Erythroblast (primary cell): ENCODE data around the gene CD7.

Experiments used
- GATA1 ChIP-seq: IDR thresholded peaks from 2 replicates; pipeline ENCODE4 v1.6.1; 2011; ENCODE audit warnings: low read depth, mild to moderate bottlenecking, control low read depth, low read length, moderate library complexity
- POLR2A ChIP-seq: IDR thresholded peaks from 2 replicates; pipeline ENCODE4 v1.6.1; 2011; ENCODE audit warnings: mild to moderate bottlenecking, low read length

DNA sequence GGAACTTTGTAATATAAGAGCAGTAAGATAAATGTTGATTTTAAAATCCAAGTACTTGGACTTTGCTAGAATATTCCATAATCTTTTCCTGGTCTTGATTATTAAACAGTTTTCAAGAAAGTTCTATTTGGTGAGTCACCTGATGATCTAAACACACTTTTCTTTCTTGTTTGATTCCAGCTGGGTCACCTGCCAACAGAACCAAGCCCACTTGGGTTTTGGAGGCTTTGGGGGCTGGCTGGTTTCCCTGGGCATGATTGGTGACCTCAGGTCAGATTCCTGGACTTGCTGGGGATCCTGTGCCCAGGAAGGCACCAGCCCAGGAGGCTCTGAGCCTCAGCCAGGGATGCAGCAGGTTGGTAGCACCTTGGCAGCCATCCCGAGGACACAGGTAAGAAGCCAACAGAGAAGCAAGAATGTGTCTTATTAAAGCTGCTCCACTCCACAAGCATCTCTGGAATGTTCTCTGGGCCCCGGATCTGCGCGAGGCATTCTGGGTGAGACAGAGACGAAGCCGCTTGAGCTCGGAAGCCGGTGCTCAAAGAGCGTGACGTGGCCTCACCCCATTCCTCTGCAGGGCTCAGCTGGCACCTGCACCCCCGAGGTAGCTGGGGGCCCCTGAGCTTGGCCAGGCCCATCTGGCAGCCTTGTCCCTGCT, 38.5 kb upstream of the CD7 start:
- TF ChIP-seq POLR2A (no peak), GATA1 (no peak)
